Small intestine (tissue), 7 donors: ENCODE measurements around the gene MYO15A. TPM values are rescaled to one million over a fixed set of nuclear protein-coding genes. Genes with fewer than 3 reads are reported as not detected.
A peak's percentile ranks its signal among the peaks of the same experiment; 100 is the strongest.

Experiments used
- DNase-seq, 2 donors: peaks; one replicate each; pipeline versions ENCODE4 v3.0.0 to v3.0.0-alpha.2; 2013
- FAIRE-seq: peaks from 2 replicates; lab custom pipeline; 2012; peaks lifted over from hg19 to GRCh38; lab: Jason Lieb, UNC
- H3K27ac ChIP-seq, 3 donors: one replicate each; pipeline ENCODE4 v1.5.1; 2013; ENCODE audit warnings: low read length in 2 of 3, mild to moderate bottlenecking in 2 of 3, control low read depth in 1 of 3, inconsistent platforms in 1 of 3, low read depth in 1 of 3, moderate library complexity in 1 of 3
- H3K27me3 ChIP-seq, 3 donors: one replicate each; pipeline ENCODE4 v1.6.1; 2013; ENCODE audit warnings: low read length in 3 of 3, inconsistent platforms in 1 of 3; ENCODE audit not compliant: control insufficient read depth in 3 of 3, insufficient read depth in 3 of 3
- H3K36me3 ChIP-seq, 3 donors: one replicate each; pipeline ENCODE4 v1.6.1; 2013; ENCODE audit warnings: low read length in 3 of 3, inconsistent platforms in 1 of 3, low read depth in 1 of 3, mild to moderate bottlenecking in 1 of 3, moderate library complexity in 1 of 3; ENCODE audit not compliant: control insufficient read depth in 3 of 3, insufficient read depth in 2 of 3
- H3K4me1 ChIP-seq, 3 donors: one replicate each; pipeline ENCODE4 v1.6.1; 2013; ENCODE audit warnings: low read length in 2 of 3, inconsistent platforms in 1 of 3, low read depth in 1 of 3, mild to moderate bottlenecking in 1 of 3, moderate library complexity in 1 of 3; ENCODE audit not compliant: control insufficient read depth in 3 of 3, insufficient read depth in 2 of 3
- H3K4me3 ChIP-seq, 3 donors: one replicate each; pipeline ENCODE4 v1.5.1; 2013; ENCODE audit warnings: low read length in 3 of 3, control low read depth in 1 of 3, inconsistent platforms in 1 of 3, low read depth in 1 of 3, mild to moderate bottlenecking in 1 of 3, moderate library complexity in 1 of 3
- H3K9me3 ChIP-seq, 2 donors: one replicate each; pipeline ENCODE4 v1.6.1; 2013; ENCODE audit warnings: low read depth in 1 of 2, low read length in 1 of 2; ENCODE audit not compliant: control insufficient read depth in 2 of 2, insufficient read depth in 1 of 2
- WGBS, 3 donors: extraction: QIAGEN DNeasy Blood & Tissue Kit; methylation state at CpG; one replicate each; pipeline ENCODE4 v1.1.7; 2013; 5-methylcytosine and 5-hydroxymethylcytosine counted together
- polyA plus RNA-seq, 4 donors: library from polyadenylated mRNA; stranded (reverse) in 3 of 4; unstranded in 1 of 4; fragments of 200-250 nt in 3 of 4; fragments of 120-200 nt in 1 of 4; gene quantifications; one replicate each; pipeline versions ENCODE4 v1.2.1 to v1.2.3, GENCODE V29; 2013
- donor health status: healthy with polysubstance abuse.
- donor health status: control.
- donor health status: control.
- donor health status: Bipolar disorder and iron deficiency.
- donor health status: healthy.

The MYO15A gene
- polyA plus RNA-seq, 4 donors: 0.22 to 2.7 (median 1.6) TPM

- FAIRE-seq: no peak
- Histone ChIP-seq H3K27me3 (peaks cover 0 to 2% (median 0%) of the 10 kb centered on the region in 3 donors), H3K36me3 (no peaks in the 10 kb centered on the region), H3K4me3 (no peak overlapping the region), H3K27ac (no peak overlapping the region), H3K9me3 (no peaks in the 10 kb centered on the region), H3K4me1 (no peaks in the 10 kb centered on the region)
- DNase-seq: no peak
- WGBS, 3 donors: 82 to 88% (median 83%) methylated on average over 6 of the region's 6 CpGs
Observed at GRCh38 chr17:18074566-18075272, 33.8 kb upstream of the MYO15A start.

GRCh38 chr17:18076936-18077335 lies 31.6 kb upstream of the MYO15A start:
- no peak overlapping the region for H3K4me3 ChIP-seq
- H3K27ac ChIP-seq: no peak overlapping the region
- no peaks in the 10 kb centered on the region for H3K9me3 ChIP-seq
- H3K36me3 ChIP-seq: no peaks in the 10 kb centered on the region
- FAIRE-seq (no peak), DNase-seq (no peak)
- 59 to 73% (median 73%) methylated on average over 7 of the region's 7 CpGs for WGBS, 3 donors
- peaks cover 0 to 2% (median 0%) of the 10 kb centered on the region in 3 donors for H3K27me3 ChIP-seq
- H3K4me1 ChIP-seq: no peaks in the 10 kb centered on the region

GRCh38 chr17:18079543-18079942 lies 29.0 kb upstream of the MYO15A start:
- Histone ChIP-seq H3K36me3 (no peaks in the 10 kb centered on the region), H3K4me1 (no peaks in the 10 kb centered on the region), H3K27me3 (peaks cover 0 to 2% (median 0%) of the 10 kb centered on the region in 3 donors), H3K4me3 (no peak overlapping the region), H3K9me3 (no peaks in the 10 kb centered on the region), H3K27ac (no peak overlapping the region)
- no peak for DNase-seq
- FAIRE-seq: no peak
- 76 to 80% (median 79%) methylated on average over 4 of the region's 4 CpGs for WGBS, 3 donors

GRCh38 chr17:18084256-18084655 lies 24.3 kb upstream of the MYO15A start:
- H3K9me3 ChIP-seq: no peaks in the 10 kb centered on the region
- peaks cover 0 to under 1% (median 0%) of the 10 kb centered on the region in 3 donors for H3K27me3 ChIP-seq
- 49 to 76% (median 53%) methylated on average over 4 of the region's 4 CpGs for WGBS, 3 donors
- H3K36me3 ChIP-seq: no peaks in the 10 kb centered on the region
- peak; percentile 56 to 60 for DNase-seq
- H3K4me3 ChIP-seq: no peak overlapping the region
- no peak overlapping the region for H3K27ac ChIP-seq
- FAIRE-seq: no peak
- H3K4me1 ChIP-seq: peaks cover 0 to 9% (median 0%) of the 10 kb centered on the region in 3 donors

GRCh38 chr17:18087610-18088491 lies 20.7 kb upstream of the MYO15A start, which contains the start of gene DRG2:
DRG2 (plus strand) TSS chr17:18087948; CDS start chr17:18088024, 76 bp downstream.
- Histone ChIP-seq H3K4me3 (peak within 1 kb of the TSS; percentile 70 to 96 (median 75)), H3K36me3 (peaks cover 0 to 18% (median 2%) of the 10 kb centered on the region in 3 donors), H3K27me3 (no peaks in the 10 kb centered on the region), H3K9me3 (no peaks in the 10 kb centered on the region), H3K4me1 (peaks cover 0 to 9% (median 0%) of the 10 kb centered on the region in 3 donors), H3K27ac (peak within 1 kb of the TSS; percentile 57 to 78 (median 76))
- 0 to 1% (median 0%) methylated on average over 50 to 52 of the region's 52 CpGs for WGBS, 3 donors
- peak; percentile 93 to 97 for DNase-seq
- FAIRE-seq: no peak

- WGBS, 3 donors: 99 to 100% (median 100%) methylated on average over 2 of the region's 2 CpGs
- Histone ChIP-seq H3K9me3 (no peaks in the 10 kb centered on the region), H3K4me1 (peaks cover 0 to 9% (median 0%) of the 10 kb centered on the region in 3 donors), H3K36me3 (peaks cover 0 to 33% (median 2%) of the 10 kb centered on the region in 3 donors), H3K4me3 (no peak overlapping the region), H3K27ac (no peak overlapping the region), H3K27me3 (no peaks in the 10 kb centered on the region)
- DNase-seq (no peak), FAIRE-seq (no peak)
Observed at GRCh38 chr17:18089613-18090012, 18.9 kb upstream of the MYO15A start.

GRCh38 chr17:18093616-18094408 lies 14.7 kb upstream of the MYO15A start:
- peaks cover 0 to 1% (median 0%) of the 10 kb centered on the region in 3 donors for H3K4me1 ChIP-seq
- peaks cover 4 to 67% (median 10%) of the 10 kb centered on the region in 3 donors for H3K36me3 ChIP-seq
- H3K27ac ChIP-seq: no peak overlapping the region
- 79 to 83% (median 81%) methylated on average over 15 of the region's 15 CpGs for WGBS, 3 donors
- H3K27me3 ChIP-seq: no peaks in the 10 kb centered on the region
- FAIRE-seq (no peak), DNase-seq (peak; percentile 35 to 49)
- no peak overlapping the region for H3K4me3 ChIP-seq
- no peaks in the 10 kb centered on the region for H3K9me3 ChIP-seq
